Activated T-cell treated with anti-CD3 and anti-CD28 coated beads, Interleukin-2, amount 50 U/mL, for 4 hours (primary cell): ENCODE results near the gene GUCY1A1. TPM values are rescaled to one million over a fixed set of nuclear protein-coding genes. Genes with fewer than 3 reads are reported as not detected.

ENCODE experiments used
- ATAC-seq, 2 donors: fragments of 200-7000 bp; cut with Tn5 transposase; one replicate each; pipeline ENCODE4 v1.10.0; 2021
- DNase-seq: peaks from one replicate; pipeline ENCODE4 v3.0.0-alpha.2; 2020
- H3K27me3 Mint-ChIP-seq: one replicate; pipeline ENCODE4 v1.8.0; 2021; ENCODE audit warnings: low read depth, mixed read lengths
- H3K36me3 Mint-ChIP-seq: one replicate; pipeline ENCODE4 v1.8.0; 2022; ENCODE audit warnings: mixed read lengths; ENCODE audit not compliant: insufficient read depth
- H3K4me1 Mint-ChIP-seq: one replicate; pipeline ENCODE4 v1.8.0; 2021; ENCODE audit warnings: low read depth, mixed read lengths
- H3K4me3 Mint-ChIP-seq: one replicate; pipeline ENCODE4 v1.8.0; 2021; ENCODE audit warnings: mild to moderate bottlenecking, moderate library complexity, mixed read lengths
- H3K9me3 Mint-ChIP-seq: one replicate; pipeline ENCODE4 v1.8.0; 2021; ENCODE audit warnings: mixed read lengths
- total RNA-seq, 3 donors: library from RNA; stranded (reverse); gene quantifications; one replicate each; pipeline ENCODE4 v1.2.1, GENCODE V29; 2021

Gene GUCY1A1
- total RNA-seq, 3 donors from 2014 or later: 0.26 to 0.30 TPM; not detected in 1

DNA sequence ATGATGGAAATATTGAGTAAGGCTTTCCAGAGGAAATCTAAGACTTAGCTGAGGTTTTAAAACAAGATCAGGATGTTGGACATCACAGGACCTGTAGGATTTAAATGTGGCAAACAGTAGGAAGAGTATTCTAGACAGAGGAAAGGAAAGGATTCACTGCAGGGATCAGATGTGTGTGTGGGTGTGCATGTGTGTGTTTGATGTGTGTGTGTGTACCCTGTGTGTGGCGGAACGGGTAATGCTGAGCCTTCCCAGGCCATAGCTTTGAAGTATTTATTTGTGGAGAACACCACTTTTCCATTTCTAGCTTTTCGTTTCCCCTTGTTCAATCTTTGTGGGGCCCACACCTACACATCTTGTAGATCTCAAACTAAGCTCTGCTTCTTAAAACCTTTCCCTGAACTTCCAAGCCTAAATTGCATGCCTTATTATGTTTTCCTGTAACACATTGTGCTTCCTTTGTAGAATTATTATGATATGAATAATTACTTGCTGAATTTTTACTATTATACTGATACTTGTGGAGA, 6.9 kb downstream of the GUCY1A1 start:
- no peak for ATAC-seq
- peaks cover 1% of the 10 kb centered on the region for H3K4me1 Mint-ChIP-seq
- H3K4me3 Mint-ChIP-seq: no peak overlapping the region
- peaks cover 11% of the 10 kb centered on the region for H3K27me3 Mint-ChIP-seq
- DNase-seq: no peak
- no peaks in the 10 kb centered on the region for H3K9me3 Mint-ChIP-seq
- H3K36me3 Mint-ChIP-seq: no peaks in the 10 kb centered on the region

DNA sequence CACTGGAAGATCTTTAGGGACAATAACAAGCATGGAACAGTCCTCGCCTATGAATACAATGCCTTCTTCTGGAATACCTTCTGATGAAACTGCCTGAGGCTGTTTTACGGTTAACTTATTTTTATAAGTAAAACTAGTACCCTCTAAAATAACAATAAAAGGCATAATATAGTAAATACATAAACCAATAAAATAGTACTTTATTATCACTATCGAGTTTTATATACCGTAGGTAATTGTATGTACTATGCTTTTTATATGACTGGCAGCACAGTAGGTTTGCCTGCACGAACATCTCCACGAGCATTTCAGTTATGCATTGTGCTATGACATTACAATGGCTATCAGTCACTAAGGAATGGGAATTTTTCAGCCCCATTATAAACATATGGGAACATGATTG, 8.0 kb downstream of the GUCY1A1 start:
- H3K9me3 Mint-ChIP-seq: no peaks in the 10 kb centered on the region
- DNase-seq (no peak), ATAC-seq (no peak)
- peaks cover 1% of the 10 kb centered on the region for H3K4me1 Mint-ChIP-seq
- H3K4me3 Mint-ChIP-seq: no peak overlapping the region
- H3K36me3 Mint-ChIP-seq: no peaks in the 10 kb centered on the region
- peaks cover 7% of the 10 kb centered on the region for H3K27me3 Mint-ChIP-seq

DNA sequence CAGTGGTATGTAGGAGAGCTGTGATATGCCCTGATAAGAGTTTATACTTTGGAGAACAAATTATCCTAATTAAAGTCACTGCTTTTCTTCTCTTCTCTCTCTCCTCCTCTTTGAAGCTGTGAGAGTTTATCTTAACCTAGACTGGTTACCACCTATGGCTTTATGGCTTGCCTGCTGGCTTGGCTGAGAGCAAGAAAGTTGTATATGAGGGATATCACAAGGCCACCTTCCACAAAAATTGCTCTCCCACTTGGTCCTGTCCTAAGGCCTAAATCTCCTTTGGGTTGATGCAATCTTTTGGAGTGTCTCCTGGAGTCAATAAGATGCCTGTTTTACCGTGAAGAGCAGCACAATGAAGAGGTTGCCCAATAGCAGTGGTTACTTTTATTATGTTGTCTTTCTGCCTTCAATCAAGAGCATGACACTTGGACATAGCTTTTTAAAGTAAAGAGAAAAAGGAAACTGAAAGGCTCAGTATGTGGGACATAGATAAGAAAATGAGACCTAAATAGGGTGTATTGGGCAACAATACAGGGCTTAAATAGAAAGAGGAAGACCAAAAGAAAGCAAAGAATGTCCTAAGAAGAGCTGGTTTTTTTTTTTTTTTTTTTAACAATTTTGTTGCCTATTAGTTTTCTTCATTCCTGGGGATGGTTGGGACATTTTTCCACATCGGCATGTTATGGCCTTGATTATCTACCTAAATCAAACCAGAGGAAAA, 9.2 kb downstream of the GUCY1A1 start:
- H3K27me3 Mint-ChIP-seq: peaks cover 7% of the 10 kb centered on the region
- no peak overlapping the region for H3K4me3 Mint-ChIP-seq
- H3K9me3 Mint-ChIP-seq: no peaks in the 10 kb centered on the region
- peaks cover 1% of the 10 kb centered on the region for H3K4me1 Mint-ChIP-seq
- no peaks in the 10 kb centered on the region for H3K36me3 Mint-ChIP-seq
- ATAC-seq: no peak
- no peak for DNase-seq

DNA sequence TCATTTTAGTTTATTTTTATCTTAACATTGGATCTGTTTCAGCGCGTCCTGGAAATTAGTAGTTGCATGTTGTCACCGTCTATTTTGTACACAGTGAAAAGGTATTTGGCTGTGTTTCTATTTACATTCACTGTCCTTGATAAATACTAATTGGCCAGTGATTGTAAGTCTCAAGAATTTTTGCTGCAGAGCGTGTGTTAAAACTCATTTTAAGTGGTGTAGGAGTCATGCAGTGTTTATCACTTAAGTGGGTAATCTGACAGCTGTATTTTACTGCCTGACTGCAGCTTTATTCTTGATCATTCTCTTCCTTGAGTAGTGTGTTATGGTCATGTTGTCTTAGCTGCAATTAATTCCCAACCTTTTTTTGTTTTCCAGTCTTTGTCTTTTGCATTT, 9.8 kb downstream of the GUCY1A1 start:
- Mint-ChIP-seq H3K4me3 (no peak overlapping the region), H3K4me1 (peaks cover 1% of the 10 kb centered on the region), H3K9me3 (no peaks in the 10 kb centered on the region), H3K27me3 (peaks cover 3% of the 10 kb centered on the region), H3K36me3 (no peaks in the 10 kb centered on the region)
- DNase-seq: no peak
- no peak for ATAC-seq

DNA sequence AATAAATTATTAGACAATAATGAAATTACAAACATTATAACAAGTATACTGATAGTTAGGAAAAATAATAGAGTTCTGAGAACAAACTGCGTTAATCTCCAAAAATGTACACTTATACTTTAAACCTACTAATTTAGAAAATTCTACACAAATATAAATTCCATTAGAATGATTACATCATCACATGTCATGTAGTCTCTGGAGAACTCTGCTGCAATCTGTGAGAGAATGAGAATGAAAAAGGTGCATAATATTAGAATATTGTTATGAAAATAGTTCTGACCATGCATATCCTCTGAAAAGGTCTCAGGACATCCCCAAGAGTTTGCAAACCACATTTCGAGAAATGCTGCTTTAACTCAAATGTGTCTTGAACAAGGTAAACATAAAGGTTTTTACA, 11.4 kb downstream of the GUCY1A1 start:
- Mint-ChIP-seq H3K27me3 (peaks cover 2% of the 10 kb centered on the region), H3K36me3 (no peaks in the 10 kb centered on the region), H3K4me3 (no peak overlapping the region), H3K9me3 (no peaks in the 10 kb centered on the region), H3K4me1 (peaks cover 1% of the 10 kb centered on the region)
- DNase-seq (no peak), ATAC-seq (no peak)

DNA sequence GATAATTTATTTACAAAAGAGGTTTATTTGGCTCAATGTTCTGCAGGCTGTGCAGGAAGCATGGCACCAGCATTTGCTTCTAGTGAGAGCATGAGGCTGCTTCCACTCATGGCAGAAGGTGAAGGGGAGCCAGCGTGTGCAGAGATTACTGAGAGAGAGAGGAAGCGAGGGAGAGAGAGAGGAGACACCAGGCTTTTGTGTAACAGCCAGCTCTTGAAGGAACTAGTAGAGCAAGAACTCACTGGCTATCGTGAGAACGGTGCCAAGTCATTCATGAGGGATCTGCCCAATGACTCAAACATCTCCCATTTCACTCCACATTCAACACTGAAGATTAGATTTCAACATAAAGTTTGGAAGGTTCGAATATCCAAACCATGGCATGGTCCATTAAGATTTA, 12.7 kb downstream of the GUCY1A1 start:
- Mint-ChIP-seq H3K4me3 (no peak overlapping the region), H3K9me3 (no peaks in the 10 kb centered on the region), H3K4me1 (peaks cover 1% of the 10 kb centered on the region), H3K27me3 (peaks cover 2% of the 10 kb centered on the region), H3K36me3 (no peaks in the 10 kb centered on the region)
- ATAC-seq (no peak), DNase-seq (no peak)

DNA sequence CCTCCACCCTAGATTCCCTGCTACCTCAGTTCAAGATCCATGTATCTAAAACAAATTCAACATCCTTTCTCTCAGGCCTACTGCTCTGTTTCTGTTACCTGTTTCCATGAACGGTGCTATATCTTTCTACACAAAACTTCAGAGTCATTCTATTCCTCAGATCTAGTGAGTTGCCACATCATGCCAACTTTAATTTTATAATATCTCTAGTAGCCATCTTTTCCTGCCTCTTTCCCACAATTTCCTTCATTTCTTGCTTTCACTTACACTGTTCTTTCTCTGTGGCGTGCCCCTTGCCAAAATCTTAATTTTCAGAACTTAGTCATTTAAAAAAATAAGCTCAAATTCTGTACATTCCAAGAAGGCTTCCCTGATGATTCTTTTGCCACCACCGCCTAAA, 15.2 kb downstream of the GUCY1A1 start:
- ATAC-seq (no peak), DNase-seq (no peak)
- no peak overlapping the region for H3K4me3 Mint-ChIP-seq
- H3K9me3 Mint-ChIP-seq: no peaks in the 10 kb centered on the region
- H3K4me1 Mint-ChIP-seq: no peaks in the 10 kb centered on the region
- no peaks in the 10 kb centered on the region for H3K27me3 Mint-ChIP-seq
- H3K36me3 Mint-ChIP-seq: no peaks in the 10 kb centered on the region

DNA sequence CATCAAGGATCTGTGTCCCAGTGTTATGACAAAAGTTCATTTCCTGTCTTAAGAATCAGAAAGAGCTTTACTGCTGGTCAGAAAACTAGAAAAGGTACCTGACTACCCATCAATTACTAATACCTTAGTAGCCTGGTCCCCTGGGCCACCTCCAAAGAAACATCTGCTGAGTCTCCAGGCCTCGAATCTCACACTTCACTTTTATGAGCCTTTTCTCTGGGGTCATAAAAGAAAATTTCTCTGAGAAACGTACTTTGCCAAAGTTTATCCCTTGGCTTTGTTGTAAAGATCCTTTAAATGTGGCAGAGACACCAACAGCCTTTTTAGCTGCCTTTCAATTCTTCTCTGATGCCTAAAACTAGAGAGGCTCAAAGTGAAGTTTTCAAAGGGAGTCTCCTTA, 17.8 kb downstream of the GUCY1A1 start:
- Mint-ChIP-seq H3K4me3 (no peak overlapping the region), H3K27me3 (no peaks in the 10 kb centered on the region), H3K9me3 (no peaks in the 10 kb centered on the region), H3K36me3 (no peaks in the 10 kb centered on the region), H3K4me1 (no peaks in the 10 kb centered on the region)
- no peak for ATAC-seq
- DNase-seq: no peak

DNA sequence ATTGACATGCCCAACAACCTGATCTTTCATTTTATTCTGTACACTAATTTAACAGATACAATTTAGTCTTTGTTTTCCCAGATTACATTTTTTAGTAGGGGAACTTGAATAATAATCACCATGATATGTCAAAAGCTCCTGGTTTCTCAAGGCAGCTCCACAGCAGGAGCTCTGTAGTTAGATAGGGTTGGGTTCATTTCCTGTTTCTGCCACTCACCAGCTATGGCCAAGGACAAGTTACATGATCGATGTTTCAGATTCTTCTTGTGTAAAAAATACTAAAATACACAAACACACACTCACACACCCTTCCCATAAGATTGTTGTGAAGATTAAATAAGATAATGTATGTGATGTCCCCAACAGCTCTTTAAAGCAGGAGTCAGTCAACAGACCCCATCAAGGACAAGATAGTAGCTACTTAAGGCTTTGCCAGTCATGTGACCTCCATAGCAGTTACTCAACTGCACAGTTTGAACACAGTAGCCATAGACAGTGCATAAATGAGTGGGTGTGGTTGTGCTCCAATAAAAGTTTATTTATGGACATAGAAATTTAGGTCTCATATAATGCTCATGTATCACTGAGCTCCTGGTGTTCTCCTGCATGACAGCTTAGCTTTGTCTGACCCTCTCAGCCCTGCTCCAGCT, 18.4 kb downstream of the GUCY1A1 start:
- ATAC-seq (no peak), DNase-seq (no peak)
- Mint-ChIP-seq H3K36me3 (no peaks in the 10 kb centered on the region), H3K4me1 (no peaks in the 10 kb centered on the region), H3K9me3 (no peaks in the 10 kb centered on the region), H3K4me3 (no peak overlapping the region), H3K27me3 (no peaks in the 10 kb centered on the region)

DNA sequence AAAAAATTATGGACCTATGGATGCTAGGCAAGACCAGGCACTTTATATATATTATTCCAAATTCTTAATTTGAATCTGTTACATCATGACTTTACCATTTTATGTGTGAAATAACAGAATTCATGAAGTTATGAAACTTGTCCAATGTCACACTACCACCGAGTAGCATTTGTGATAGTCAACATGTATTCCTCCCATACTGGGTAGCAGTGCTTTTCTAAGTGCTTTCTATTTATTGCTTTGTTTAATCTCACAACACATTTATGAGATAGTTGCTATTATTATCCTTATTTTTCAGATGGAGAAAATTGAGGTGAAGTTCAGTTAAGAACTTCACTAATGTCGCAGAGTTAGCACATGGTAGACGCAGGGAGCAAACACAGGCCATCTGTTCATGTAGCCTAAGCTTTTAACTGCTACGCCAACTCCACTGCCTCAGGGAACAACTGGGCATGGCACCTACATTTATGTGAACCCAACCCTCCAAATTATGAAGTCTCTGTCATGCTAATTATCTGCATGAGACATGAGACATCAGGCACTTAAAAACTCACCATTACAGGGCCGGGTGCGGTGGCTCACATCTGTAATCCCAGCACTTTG, 20.8 kb downstream of the GUCY1A1 start:
- no peak overlapping the region for H3K4me3 Mint-ChIP-seq
- no peaks in the 10 kb centered on the region for H3K4me1 Mint-ChIP-seq
- no peaks in the 10 kb centered on the region for H3K9me3 Mint-ChIP-seq
- no peaks in the 10 kb centered on the region for H3K36me3 Mint-ChIP-seq
- no peak for DNase-seq
- H3K27me3 Mint-ChIP-seq: no peaks in the 10 kb centered on the region
- no peak for ATAC-seq

DNA sequence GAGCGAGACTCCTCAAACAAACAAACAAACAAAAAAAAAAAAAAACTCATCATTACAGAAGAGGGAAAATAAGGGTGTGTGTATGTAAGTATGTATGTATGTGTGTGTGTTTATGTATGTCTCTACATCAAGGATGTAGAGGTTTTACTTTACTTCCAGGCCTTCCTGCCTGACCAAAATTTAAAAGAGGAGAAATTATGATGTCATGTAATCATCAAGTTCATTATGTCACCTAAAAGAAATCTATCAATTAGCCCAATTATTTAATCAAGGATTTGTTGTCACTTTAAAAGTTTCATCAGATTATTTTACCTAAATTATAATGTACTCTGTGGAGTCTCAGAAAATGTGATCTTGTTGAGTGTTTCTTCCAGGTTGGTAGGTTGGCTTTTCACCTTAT, 21.6 kb downstream of the GUCY1A1 start:
- no peaks in the 10 kb centered on the region for H3K9me3 Mint-ChIP-seq
- ATAC-seq (no peak), DNase-seq (no peak)
- H3K36me3 Mint-ChIP-seq: no peaks in the 10 kb centered on the region
- no peaks in the 10 kb centered on the region for H3K4me1 Mint-ChIP-seq
- H3K27me3 Mint-ChIP-seq: no peaks in the 10 kb centered on the region
- no peak overlapping the region for H3K4me3 Mint-ChIP-seq

DNA sequence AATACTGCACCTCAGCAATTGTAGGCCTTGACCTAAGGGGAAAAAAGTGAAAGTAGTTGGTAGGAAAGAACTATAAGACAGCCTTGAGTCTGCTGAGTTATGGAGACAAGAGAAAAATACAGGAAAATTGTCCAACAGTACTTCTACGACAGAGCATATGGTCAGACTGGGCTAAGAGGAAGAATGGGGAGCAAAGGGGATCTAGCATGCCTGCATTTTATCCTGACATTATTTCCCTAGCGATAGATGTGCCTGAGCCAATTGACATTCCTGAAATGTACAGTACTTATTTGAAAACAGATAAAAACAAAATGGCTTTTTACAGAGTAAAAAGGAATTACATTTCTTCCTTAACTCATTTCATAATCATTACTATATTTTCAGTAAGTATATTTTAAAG, 22.2 kb downstream of the GUCY1A1 start:
- ATAC-seq: no peak
- no peak for DNase-seq
- Mint-ChIP-seq H3K9me3 (no peaks in the 10 kb centered on the region), H3K4me1 (no peaks in the 10 kb centered on the region), H3K36me3 (no peaks in the 10 kb centered on the region), H3K4me3 (no peak overlapping the region), H3K27me3 (no peaks in the 10 kb centered on the region)

DNA sequence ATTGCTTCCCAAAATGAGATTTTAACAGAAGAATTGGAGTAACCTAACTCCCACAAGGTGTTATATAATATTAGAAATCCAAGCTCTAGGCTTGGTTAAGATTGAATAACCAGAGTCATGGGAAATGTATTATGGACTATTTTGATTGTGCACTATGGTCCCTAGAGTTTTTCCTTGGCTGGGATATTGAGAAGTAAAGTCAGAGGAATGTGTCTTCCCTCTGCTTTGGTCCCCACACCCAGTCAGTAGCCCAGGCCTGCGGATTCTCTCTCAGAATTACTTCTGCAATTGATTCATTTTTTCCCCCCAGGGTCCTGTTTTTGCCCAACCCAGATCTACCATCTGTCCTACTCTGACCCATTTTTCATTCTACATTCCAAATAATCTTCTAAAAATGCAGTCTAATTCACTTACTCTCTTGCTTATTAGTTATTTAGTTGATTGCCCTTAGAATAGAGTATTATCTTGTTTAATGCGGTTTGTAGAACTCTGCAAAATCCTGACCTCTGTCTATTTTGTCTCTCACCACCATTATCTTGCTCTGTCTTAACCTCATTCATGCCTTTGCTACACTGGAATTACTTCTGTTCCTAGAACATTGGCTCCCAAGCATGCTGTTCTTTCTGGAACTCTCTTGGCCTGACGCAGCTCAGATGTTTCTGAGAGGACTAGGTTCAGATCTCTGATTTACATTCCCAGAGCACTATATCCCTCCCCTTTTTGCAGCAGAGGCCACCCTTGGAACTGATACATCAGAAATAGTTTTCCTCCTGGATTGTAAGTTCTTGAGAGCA, 23.6 kb downstream of the GUCY1A1 start:
- Mint-ChIP-seq H3K9me3 (no peaks in the 10 kb centered on the region), H3K4me1 (no peaks in the 10 kb centered on the region), H3K27me3 (no peaks in the 10 kb centered on the region), H3K4me3 (no peak overlapping the region), H3K36me3 (no peaks in the 10 kb centered on the region)
- DNase-seq (no peak), ATAC-seq (no peak)

DNA sequence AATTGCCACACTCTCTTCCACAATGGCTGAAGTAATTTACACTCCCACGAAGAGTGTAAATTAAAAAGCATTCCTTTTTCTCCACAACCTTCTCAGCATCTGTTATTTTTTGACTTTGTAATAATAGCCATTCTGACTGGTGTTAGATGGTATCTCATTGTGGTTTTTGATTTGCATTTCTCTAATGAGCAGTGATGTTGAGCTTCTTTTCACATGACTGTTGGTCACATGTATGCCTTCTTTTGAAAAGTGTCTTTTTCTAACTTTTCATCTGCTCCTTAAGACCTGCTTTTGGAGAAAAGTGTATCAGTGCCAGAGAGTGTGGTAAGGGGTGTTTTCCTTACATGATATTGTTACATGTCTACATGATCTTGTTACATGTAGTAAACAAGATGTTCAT, 25.7 kb downstream of the GUCY1A1 start:
- H3K27me3 Mint-ChIP-seq: no peaks in the 10 kb centered on the region
- no peak for DNase-seq
- H3K4me3 Mint-ChIP-seq: no peak overlapping the region
- ATAC-seq: no peak
- H3K36me3 Mint-ChIP-seq: no peaks in the 10 kb centered on the region
- H3K4me1 Mint-ChIP-seq: no peaks in the 10 kb centered on the region
- no peaks in the 10 kb centered on the region for H3K9me3 Mint-ChIP-seq
